H1 (cell line): ENCODE data around the gene CCT4. TPM values are rescaled to one million over a fixed set of nuclear protein-coding genes. Genes with fewer than 3 reads are reported as not detected.

Experiments
- CTCF ChIA-PET: fragments of 300-600 bp; sonication (Branson Sonifier 250); formaldehyde crosslinking; loops from one replicate; lab custom pipeline; 2021; ENCODE audit not compliant: partially characterized antibody; lab: Charles Lee
- POLR2A ChIA-PET: fragments of 300-600 bp; sonication (Branson Sonifier 250); formaldehyde crosslinking; loops from one replicate; lab custom pipeline; 2021; ENCODE audit warnings: inconsistent platforms; ENCODE audit not compliant: partially characterized antibody; lab: Charles Lee
- DNase-seq, 2 experiments: peaks; one replicate each; pipeline versions ENCODE4 v3.0.0 to v3.0.0-alpha.2; 2010 to 2022; ENCODE audit warnings: low spot score in 2 of 2, low read depth in 1 of 2, mixed read lengths in 1 of 2
- FAIRE-seq: peaks from 2 replicates; lab custom pipeline; 2011; peaks lifted over from hg19 to GRCh38; lab: Jason Lieb, UNC
- H2AFZ ChIP-seq: 2 replicates; pipeline ENCODE4 v1.8.1; 2012; ENCODE audit warnings: low read length, inconsistent platforms
- H2AK5ac ChIP-seq: 2 replicates; pipeline ENCODE4 v1.6.1; 2013; ENCODE audit warnings: low read depth, low read length
- H2BK120ac ChIP-seq: replicated peaks from 2 replicates; pipeline ENCODE3; 2013; ENCODE audit warnings: low read depth, low read length, inconsistent platforms
- H2BK12ac ChIP-seq: 2 replicates; pipeline ENCODE4 v1.6.1; 2013; ENCODE audit warnings: low read depth, low read length
- H2BK15ac ChIP-seq: 2 replicates; pipeline ENCODE4 v1.6.1; 2013; ENCODE audit warnings: low read length
- H2BK20ac ChIP-seq: 2 replicates; pipeline ENCODE4 v1.6.1; 2013; ENCODE audit warnings: low read length
- H2BK5ac ChIP-seq: 2 replicates; pipeline ENCODE4 v1.6.1; 2013; ENCODE audit warnings: low read depth, low read length
- H3K14ac ChIP-seq: 2 replicates; pipeline ENCODE4 v1.6.1; 2013; ENCODE audit warnings: inconsistent platforms; ENCODE audit not compliant: insufficient read length
- H3K18ac ChIP-seq: 2 replicates; pipeline ENCODE4 v1.6.1; 2013; ENCODE audit warnings: low read length; ENCODE audit errors: extremely low read depth
- H3K23ac ChIP-seq: 2 replicates; pipeline ENCODE4 v1.6.1; 2013; ENCODE audit warnings: inconsistent platforms; ENCODE audit not compliant: insufficient read length
- H3K23me2 ChIP-seq: 2 replicates; pipeline ENCODE4 v1.6.1; 2013; ENCODE audit warnings: low read depth, low read length
- H3K27ac ChIP-seq: 2 replicates; pipeline ENCODE4 v1.6.1; 2011; ENCODE audit warnings: low read depth, low read length, inconsistent platforms
- H3K27me3 ChIP-seq, 4 experiments: replicated peaks in 1 of 4; 1 replicate in 1 of 4; 2 replicates in 3 of 4; pipeline versions ENCODE4 v1.6.1 to v1.8.1; 2011 to 2013; ENCODE audit warnings: low read length in 3 of 4, mild to moderate bottlenecking in 3 of 4, inconsistent platforms in 2 of 4, mixed read lengths in 2 of 4, moderate library complexity in 1 of 4; ENCODE audit not compliant: control insufficient read depth in 3 of 4, insufficient read depth in 3 of 4; ENCODE audit errors: extremely low read depth in 1 of 4
- H3K36me3 ChIP-seq, 4 experiments: 2 replicates each; pipeline versions ENCODE4 v1.6.1 to v1.8.1; 2011 to 2013; ENCODE audit warnings: mild to moderate bottlenecking in 4 of 4, low read length in 3 of 4, moderate library complexity in 2 of 4, control low read depth in 1 of 4, inconsistent platforms in 1 of 4; ENCODE audit not compliant: insufficient read depth in 4 of 4, control insufficient read depth in 2 of 4
- H3K4ac ChIP-seq: replicated peaks from 2 replicates; pipeline ENCODE3; 2013; ENCODE audit warnings: low read length, low read depth, mixed read lengths, inconsistent platforms; ENCODE audit not compliant: insufficient read length
- H3K4me1 ChIP-seq, 4 experiments: replicated peaks in 1 of 4; 1 replicate in 1 of 4; 2 replicates in 3 of 4; pipeline versions ENCODE4 v1.6.1 to v1.8.1; 2011 to 2013; ENCODE audit warnings: low read length in 3 of 4, inconsistent platforms in 2 of 4, mixed read lengths in 1 of 4; ENCODE audit not compliant: insufficient read depth in 4 of 4, control insufficient read depth in 3 of 4
- H3K4me2 ChIP-seq, 2 experiments: 2 replicates each; pipeline versions ENCODE4 v1.6.1 to v1.8.1; 2011 to 2013; ENCODE audit warnings: low read depth in 2 of 2, low read length in 2 of 2, control low read depth in 1 of 2, inconsistent platforms in 1 of 2, mild to moderate bottlenecking in 1 of 2; ENCODE audit not compliant: insufficient read depth in 1 of 2
- H3K4me3 ChIP-seq, 4 experiments: fragments of 200-600, 300-600 bp in 1 of 4; sonication (generic), shearing (Covaris generic), sonication (Bioruptor Twin) in 1 of 4; 2 replicates each; pipeline versions ENCODE4 v1.5.1 to v1.8.1; 2011 to 2016; ENCODE audit warnings: low read length in 4 of 4, low read depth in 3 of 4, control low read depth in 2 of 4, inconsistent platforms in 2 of 4, mild to moderate bottlenecking in 2 of 4, mixed read lengths in 1 of 4, moderate library complexity in 1 of 4; ENCODE audit not compliant: insufficient read depth in 2 of 4; ENCODE audit errors: extremely low read depth in 1 of 4
- H3K56ac ChIP-seq: replicated peaks from 2 replicates; pipeline ENCODE3; 2013; ENCODE audit warnings: low read depth, mild to moderate bottlenecking, mixed read lengths, low read length, inconsistent platforms; ENCODE audit not compliant: insufficient read length
- H3K79me1 ChIP-seq: 2 replicates; pipeline ENCODE4 v1.6.1; 2013; ENCODE audit warnings: low read depth, low read length, control low read depth
- H3K79me2 ChIP-seq, 2 experiments: 2 replicates each; pipeline versions ENCODE4 v1.6.1 to v1.8.1; 2012 to 2013; ENCODE audit warnings: low read length in 2 of 2, mild to moderate bottlenecking in 2 of 2, inconsistent platforms in 1 of 2; ENCODE audit not compliant: insufficient read depth in 2 of 2, control insufficient read depth in 1 of 2
- H3K9ac ChIP-seq, 4 experiments: replicated peaks in 1 of 4; 1 replicate in 1 of 4; 2 replicates in 3 of 4; pipeline versions ENCODE4 v1.6.1 to v1.8.1; 2011 to 2013; ENCODE audit warnings: low read depth in 3 of 4, low read length in 3 of 4, control low read depth in 2 of 4, mild to moderate bottlenecking in 2 of 4, moderate library complexity in 2 of 4, inconsistent platforms in 1 of 4; ENCODE audit errors: extremely low read depth in 1 of 4
- H3K9me3 ChIP-seq, 2 experiments: 2 replicates each; pipeline versions ENCODE4 v1.6.1 to v1.8.1; 2012 to 2013; ENCODE audit warnings: mild to moderate bottlenecking in 2 of 2, moderate library complexity in 2 of 2, control low read depth in 1 of 2, inconsistent platforms in 1 of 2, low read depth in 1 of 2, low read length in 1 of 2, mixed read lengths in 1 of 2; ENCODE audit not compliant: insufficient read depth in 2 of 2
- H4K20me1 ChIP-seq, 2 experiments: replicated peaks in 1 of 2; 2 replicates each; pipeline versions ENCODE3 to v1.8.1; 2011 to 2013; ENCODE audit warnings: inconsistent platforms in 2 of 2, low read length in 2 of 2, mild to moderate bottlenecking in 1 of 2; ENCODE audit not compliant: insufficient read depth in 2 of 2, control insufficient read depth in 1 of 2
- H4K5ac ChIP-seq: 2 replicates; pipeline ENCODE4 v1.6.1; 2013; ENCODE audit warnings: low read length, low read depth, mixed read lengths, inconsistent platforms; ENCODE audit not compliant: insufficient read length
- H4K8ac ChIP-seq: 2 replicates; pipeline ENCODE4 v1.8.0; 2013; ENCODE audit warnings: mild to moderate bottlenecking, moderate library complexity, low read length, inconsistent platforms; ENCODE audit not compliant: insufficient read depth; ENCODE audit errors: extremely low read depth
- H4K91ac ChIP-seq: replicated peaks from 2 replicates; pipeline ENCODE3; 2013; ENCODE audit warnings: low read length, mixed read lengths, inconsistent platforms; ENCODE audit not compliant: insufficient read length
- ATF2 ChIP-seq: IDR thresholded peaks from 2 replicates; pipeline ENCODE4 v1.6.1; 2012; ENCODE audit warnings: low read length, inconsistent platforms
- BACH1 ChIP-seq: IDR thresholded peaks from 2 replicates; pipeline ENCODE4 v1.6.1; 2012; ENCODE audit warnings: low read length, improper control_type of control experiment
- E2F6 ChIP-seq: IDR thresholded peaks from 2 replicates; pipeline ENCODE4 v1.6.1; 2012; ENCODE audit warnings: inconsistent platforms
- WGBS, 2 experiments: shearing (Covaris generic) in 1 of 2; methylation state at CpG; one replicate each; pipeline versions ENCODE4 v1.1.6 to v1.1.7; 2013 to 2015; ENCODE audit warnings: low lambda C conversion rate in 2 of 2, mixed read lengths in 2 of 2, inconsistent platforms in 1 of 2, low coverage in 1 of 2, missing lambda C conversion rate in 1 of 2; ENCODE audit not compliant: insufficient replicate concordance in 2 of 2, insufficient coverage in 1 of 2, insufficient read length in 1 of 2; ENCODE audit errors: extremely low coverage in 1 of 2, missing lambda C conversion rate in 1 of 2; 5-methylcytosine and 5-hydroxymethylcytosine counted together
- polyA plus RNA-seq, 7 experiments: library from polyadenylated mRNA; depleted of rRNA in 3 of 7; stranded (reverse) in 5 of 7; unstranded in 2 of 7; fragments of >200 nt in 5 of 7; fragments of 200-250 nt in 2 of 7; gene quantifications; 1 replicate in 5 of 7; 2 replicates in 1 of 7; 4 replicates in 1 of 7; pipeline versions ENCODE4 v1.2.1 to v1.2.3, GENCODE V29; 2011 to 2013; ENCODE audit warnings: missing spikeins in 2 of 7, mixed read lengths in 2 of 7
- total RNA-seq: library from RNA; stranded (reverse); fragmentation: NEBNext Ultra II Directional; extraction: Animal tissue kit (Norgen Biotek cat#: 25700); gene quantifications from 2 replicates; pipeline ENCODE4 v1.2.1, GENCODE V29; 2021

Gene CCT4
- total and polyA plus RNA-seq, 2 of the 8 experiments (the other 6 are each of a cell fraction or from before 2014, with no cell fraction given): 129 to 359 TPM

GRCh38 chr2:61857224-61857623 lies 31.2 kb downstream of the CCT4 start:
- no peak for FAIRE-seq

More at GRCh38 chr2:61857224-61857623, 31.2 kb downstream of the CCT4 start:
- H4K91ac ChIP-seq: no peak overlapping the region
- ChIA-PET CTCF (interaction anchor here (0.9 to 1.4 kb wide), 3 partner anchors 9 to 42 kb away, joined by 3 to 5 read pairs (median 4); no protein-coding TSS in a partner anchor), POLR2A (interaction anchor here (1.4 to 3.5 kb wide), 2 partner anchors 10 to 15 kb away, joined by 5 to 14 read pairs; no protein-coding TSS in a partner anchor)
- 80% methylated on average over 3 of the region's 3 CpGs; no CpG with 5 or more reads in 1 of the 2 experiments for WGBS, 2 experiments
- H2BK15ac ChIP-seq: no peak overlapping the region
- no peak overlapping the region for H3K4me3 ChIP-seq
- TF ChIP-seq E2F6 (no peak), ATF2 (no peak), BACH1 (no peak)
- no peak overlapping the region for H2BK12ac ChIP-seq
- peaks cover 0 to 3% (median 1%) of the 10 kb centered on the region in 4 experiments; a peak in 2 of 7 replicates for H3K4me1 ChIP-seq
- no peaks in the 10 kb centered on the region for H3K79me1 ChIP-seq
- H2BK120ac ChIP-seq: no peak overlapping the region
- H3K9ac ChIP-seq: no peak overlapping the region
- no peak overlapping the region for H2AFZ ChIP-seq
- H4K20me1 ChIP-seq: no peaks in the 10 kb centered on the region
- H3K79me2 ChIP-seq: no peaks in the 10 kb centered on the region
- H3K18ac ChIP-seq: no peak overlapping the region
- peaks cover 16% of the 10 kb centered on the region for H3K23me2 ChIP-seq
- H3K27me3 ChIP-seq: no peaks in the 10 kb centered on the region
- H3K56ac ChIP-seq: no peak overlapping the region
- H3K9me3 ChIP-seq: no peaks in the 10 kb centered on the region
- DNase-seq: no peak
- H3K4me2 ChIP-seq: no peak overlapping the region
- H3K23ac ChIP-seq: no peak overlapping the region
- H3K14ac ChIP-seq: no peak overlapping the region
- no peak overlapping the region for H4K5ac ChIP-seq
- no peak overlapping the region for H3K27ac ChIP-seq
- no peak overlapping the region for H2BK5ac ChIP-seq
- H2BK20ac ChIP-seq: no peak overlapping the region
- H2AK5ac ChIP-seq: no peak overlapping the region
- H3K36me3 ChIP-seq: no peaks in the 10 kb centered on the region
- no peak overlapping the region for H3K4ac ChIP-seq
- no peak overlapping the region for H4K8ac ChIP-seq
